ENCODE results near the gene UBE2J1.

Gene UBE2J1

GRCh38 chr6:89364586-89364985, 12.1 kb upstream of the UBE2J1 start:
- DNase-seq (ENCODE audit: low spot score), result no peak

GRCh38 chr6:89361171-89361570, 8.6 kb upstream of the UBE2J1 start:
- DNase-seq (ENCODE audit: low spot score), result no peak

- DNase-seq (ENCODE audit: low spot score), result peak; percentile 32
Measured at GRCh38 chr6:89360415-89360999, 8.0 kb upstream of the UBE2J1 start.

GRCh38 chr6:89359561-89359960, 7.0 kb upstream of the UBE2J1 start:
- no peak for DNase-seq (ENCODE audit: low spot score)

- no peak for DNase-seq (ENCODE audit: low spot score)
Measured at GRCh38 chr6:89357390-89357789, 4.9 kb upstream of the UBE2J1 start.

GRCh38 chr6:89356642-89357170, 4.2 kb upstream of the UBE2J1 start:
- DNase-seq (ENCODE audit: low spot score), result no peak

GRCh38 chr6:89355511-89356194, 3.1 kb upstream of the UBE2J1 start:
- no peak for DNase-seq (ENCODE audit: low spot score)

- DNase-seq (ENCODE audit: low spot score), result no peak
Measured at GRCh38 chr6:89353702-89354392, 1.3 kb upstream of the UBE2J1 start.

- no peak for DNase-seq (ENCODE audit: low spot score)
Measured at GRCh38 chr6:89353118-89353556, 615 bp upstream of the UBE2J1 start.

GRCh38 chr6:89351671-89352277, 748 bp downstream of the UBE2J1 start:
- DNase-seq (ENCODE audit: low spot score), result no peak

- no peak for DNase-seq (ENCODE audit: low spot score)
Measured at GRCh38 chr6:89350281-89350966, 2.1 kb downstream of the UBE2J1 start.

- DNase-seq (ENCODE audit: low spot score), result no peak
Measured at GRCh38 chr6:89348372-89348771, 4.2 kb downstream of the UBE2J1 start.

- DNase-seq (ENCODE audit: low spot score), result peak; percentile 44
Measured at GRCh38 chr6:89347825-89348224, 4.7 kb downstream of the UBE2J1 start.

GRCh38 chr6:89346433-89346832, 6.1 kb downstream of the UBE2J1 start:
- no peak for DNase-seq (ENCODE audit: low spot score)

- no peak for DNase-seq (ENCODE audit: low spot score)
Measured at GRCh38 chr6:89339565-89339964, 13.0 kb downstream of the UBE2J1 start.

GRCh38 chr6:89335164-89335563, 17.4 kb downstream of the UBE2J1 start:
- DNase-seq (ENCODE audit: low spot score), result no peak

- no peak for DNase-seq (ENCODE audit: low spot score)
Measured at GRCh38 chr6:89330910-89331309, 21.6 kb downstream of the UBE2J1 start.

- no peak for DNase-seq (ENCODE audit: low spot score)
Measured at GRCh38 chr6:89328976-89329375, 23.5 kb downstream of the UBE2J1 start.

- no peak for DNase-seq (ENCODE audit: low spot score)
Measured at GRCh38 chr6:89324304-89324703, 28.2 kb downstream of the UBE2J1 start.

- DNase-seq (ENCODE audit: low spot score), result no peak
Measured at GRCh38 chr6:89323511-89323971, 29.0 kb downstream of the UBE2J1 start.

GRCh38 chr6:89321131-89321970, 31.2 kb downstream of the UBE2J1 start:
- DNase-seq (ENCODE audit: low spot score), result no peak
